GM21737 (cell line): ENCODE measurements around the gene GRIK5.

ENCODE experiments used
- ATAC-seq: cut with Tn5 transposase; IDR thresholded peaks from one replicate; pipeline ENCODE4 v1.9.1; 2021; ENCODE audit warnings: mild to moderate bottlenecking, moderate library complexity; ENCODE audit not compliant: unreplicated experiment

GRIK5 gene

DNA sequence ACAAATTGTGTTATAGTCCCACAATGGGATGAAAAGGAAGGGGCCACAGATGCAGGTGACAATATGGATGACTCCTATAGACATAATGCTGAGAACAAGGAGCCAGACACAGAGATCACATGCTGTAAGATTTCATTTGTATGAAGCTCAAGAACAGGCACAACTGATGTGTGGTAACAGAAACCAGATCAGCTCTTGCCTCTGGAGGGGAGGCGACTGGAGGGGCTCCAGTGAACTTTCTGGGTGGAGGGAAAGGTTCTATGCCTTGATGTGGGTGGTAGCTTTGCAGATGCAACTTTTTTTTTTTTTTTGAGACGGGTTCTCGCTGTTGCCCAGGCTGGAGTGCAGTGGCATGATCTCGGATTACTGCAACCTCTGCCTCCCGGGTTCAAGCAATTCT lies 104.9 kb downstream of the GRIK5 start:
- no peak for ATAC-seq

DNA sequence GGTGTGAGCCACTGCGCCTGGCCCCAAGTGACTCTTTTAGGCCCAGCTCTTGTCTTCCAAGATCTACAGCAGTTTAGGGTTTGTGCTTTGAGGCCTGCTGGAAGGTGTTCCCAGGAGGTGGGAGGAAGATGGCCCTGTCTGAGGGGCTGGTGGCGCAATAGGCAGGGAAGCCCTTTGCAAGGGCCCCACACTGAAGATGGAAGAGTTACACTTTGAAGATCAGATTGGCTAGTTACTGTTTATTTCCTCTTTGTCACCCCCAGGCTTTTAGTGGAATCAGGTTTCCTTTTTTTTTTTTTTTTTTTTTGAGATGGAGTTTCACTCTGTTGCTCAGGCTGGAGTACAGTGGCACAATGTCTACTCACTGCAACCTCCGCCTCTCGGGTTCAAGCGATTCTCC lies 109.0 kb downstream of the GRIK5 start:
- ATAC-seq = no peak

DNA sequence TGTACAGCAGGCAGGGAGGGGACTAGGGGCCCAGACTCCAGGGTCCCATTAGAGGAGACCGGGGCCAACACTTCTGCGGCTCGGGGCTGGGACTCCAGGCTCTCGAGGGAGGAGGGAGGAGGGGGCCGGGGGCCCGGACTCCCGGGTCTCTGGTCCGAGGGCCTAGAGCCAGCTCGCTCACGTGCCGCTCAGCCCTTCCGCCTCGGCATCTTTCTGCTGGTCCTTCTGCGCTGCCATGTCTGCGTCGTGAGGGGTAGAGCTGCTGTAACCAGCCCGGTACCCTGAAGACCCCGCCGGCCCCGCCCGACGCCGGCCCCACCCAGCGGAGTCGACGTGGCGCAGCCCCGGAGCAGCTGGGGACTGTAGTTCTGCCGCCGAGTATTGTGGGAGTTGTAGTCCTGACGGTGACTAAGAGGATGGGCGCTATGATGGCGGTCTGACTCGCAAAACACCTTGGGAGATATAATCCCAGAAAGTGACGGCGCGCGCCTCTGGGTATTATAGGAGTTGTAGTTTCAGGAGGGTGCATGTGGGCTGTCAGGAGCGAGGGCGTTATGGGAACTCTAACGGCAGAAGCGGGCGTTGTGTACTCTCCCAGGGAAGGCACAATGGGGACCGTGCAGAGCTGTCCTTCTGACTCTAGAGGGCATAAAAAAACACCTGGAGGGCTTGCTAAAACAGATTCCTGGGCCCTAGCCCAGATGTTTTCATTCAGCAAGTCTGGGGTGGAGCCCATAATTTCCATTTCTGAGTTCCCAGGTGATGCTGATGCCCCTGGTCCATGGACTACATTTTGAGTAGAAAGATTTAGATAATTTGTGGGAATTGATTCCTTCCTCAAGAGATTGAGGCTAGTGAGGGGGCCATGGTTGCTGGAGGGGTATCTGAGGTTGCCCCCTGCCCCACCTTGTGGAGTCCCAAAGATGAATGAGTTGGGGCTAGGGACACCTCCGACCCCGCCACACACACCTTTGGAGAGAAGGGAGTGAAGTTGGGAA lies 110.7 kb downstream of the GRIK5 start, which contains the start of gene RABAC1:
TSS of gene RABAC1 (minus strand) at position 266 of the 998 bp plus-strand sequence. CDS start at position 237, 29 bp downstream.
- peak; percentile 69 for ATAC-seq

DNA sequence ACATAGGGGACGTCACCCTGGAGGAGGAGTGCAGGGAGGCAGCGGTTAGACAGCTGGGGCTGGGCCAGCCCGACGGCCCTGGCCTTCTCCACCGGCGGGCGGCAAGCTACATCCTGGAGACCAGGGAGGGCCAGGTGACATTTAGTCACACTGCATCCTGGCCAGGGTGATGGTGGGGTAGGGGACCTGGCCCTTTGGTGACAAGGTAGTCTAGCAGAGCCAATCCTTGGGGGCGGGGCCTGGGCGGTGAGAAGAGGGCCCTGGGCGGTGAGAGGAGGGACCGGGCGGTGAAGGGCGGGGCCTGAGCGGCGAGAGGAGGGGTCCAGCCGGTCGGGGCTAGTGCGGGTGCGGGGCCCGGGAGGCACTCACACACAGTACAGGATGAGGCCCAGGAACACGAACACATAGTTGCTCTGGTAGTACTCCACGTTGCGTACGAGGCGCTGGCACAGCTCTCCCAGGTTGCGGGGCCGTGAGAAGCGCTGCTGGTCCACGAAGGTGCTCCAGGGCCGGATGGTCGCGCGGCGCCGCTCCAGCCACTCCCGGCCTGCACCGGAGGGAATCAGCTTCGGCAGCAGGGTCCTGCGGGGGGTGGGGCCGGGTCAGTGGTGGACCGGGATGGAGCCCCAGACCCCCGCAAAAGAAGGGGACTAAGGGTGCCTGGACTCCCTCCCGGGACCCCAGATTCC lies 111.5 kb downstream of the GRIK5 start:
- ATAC-seq = peak; percentile 51

DNA sequence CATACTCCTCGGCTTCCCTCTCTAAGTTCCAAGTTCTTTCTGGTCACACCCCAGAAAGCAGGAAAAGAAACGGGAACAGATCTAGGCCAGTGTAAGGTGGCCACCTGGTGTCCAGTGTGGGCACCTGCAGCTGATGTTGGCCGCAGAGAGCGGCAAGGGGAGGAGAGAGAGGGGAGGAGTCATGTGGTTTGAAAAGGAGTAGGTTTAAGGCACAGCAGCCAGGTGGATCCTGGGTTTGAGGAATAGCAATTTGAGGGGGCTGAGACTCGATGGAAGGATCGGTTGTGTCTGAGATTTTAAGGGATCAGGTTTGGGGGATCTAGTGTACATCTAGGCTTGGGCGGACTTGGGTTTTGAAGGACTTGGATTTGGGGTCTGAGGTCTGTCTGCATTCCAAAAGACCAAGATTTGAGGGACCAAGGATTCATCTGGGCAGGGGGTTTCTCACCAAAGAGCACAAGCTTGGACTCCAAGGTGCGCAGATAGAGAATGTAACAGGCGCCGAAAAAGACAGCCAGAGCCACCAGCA lies 112.1 kb downstream of the GRIK5 start:
- ATAC-seq = no peak

DNA sequence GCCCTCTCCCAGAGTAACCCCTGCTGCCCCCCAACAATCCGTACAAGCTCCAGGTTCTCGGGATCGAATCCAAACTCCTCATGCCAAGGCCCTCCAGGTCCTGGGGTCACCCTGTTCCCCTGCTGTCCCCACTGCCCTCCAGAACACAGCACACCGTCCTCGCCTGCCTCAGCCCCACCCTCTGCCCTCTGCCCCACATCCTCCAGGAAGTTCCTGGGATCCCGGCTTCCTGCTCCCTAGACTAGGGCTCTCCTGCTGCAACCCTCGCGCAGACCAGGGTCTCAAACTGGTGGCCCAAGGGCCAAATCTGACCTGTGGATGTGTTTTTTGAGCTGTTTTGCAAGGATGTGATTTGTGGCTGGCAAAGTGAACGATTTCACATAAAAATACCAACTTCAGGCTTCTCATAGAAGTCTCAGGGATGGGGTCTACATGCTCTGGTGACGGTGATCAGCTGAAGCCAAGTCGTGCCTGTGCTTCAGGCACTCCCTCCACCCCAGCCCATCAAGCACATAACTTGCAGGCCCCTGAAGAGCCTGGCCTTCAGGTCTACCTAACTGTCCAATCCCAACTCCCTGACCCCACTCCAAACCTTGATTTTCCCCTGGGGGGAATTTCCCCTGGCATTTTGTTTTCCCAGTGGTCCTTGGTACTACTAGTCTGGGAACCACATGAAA lies 112.7 kb downstream of the GRIK5 start:
- ATAC-seq = no peak

DNA sequence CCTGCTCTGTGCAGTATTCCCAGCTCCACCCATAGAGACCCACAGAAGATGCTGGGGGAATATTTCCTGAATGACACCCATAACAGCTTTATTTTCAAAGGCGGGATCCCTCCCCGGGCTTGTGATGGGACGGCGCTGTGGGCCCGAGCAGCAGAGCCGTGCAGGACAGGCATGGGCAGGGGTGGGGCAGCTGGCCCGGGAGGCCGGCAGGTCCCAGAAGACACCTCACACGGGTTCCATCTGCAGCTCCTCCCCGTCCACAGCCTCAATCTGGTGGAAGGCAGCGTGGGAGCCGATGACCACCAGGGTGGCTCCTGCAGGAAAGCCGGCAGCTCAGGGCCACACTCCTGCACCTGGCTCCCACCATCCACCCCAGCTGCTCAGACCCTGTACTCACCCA lies 113.4 kb downstream of the GRIK5 start:
- ATAC-seq = no peak

DNA sequence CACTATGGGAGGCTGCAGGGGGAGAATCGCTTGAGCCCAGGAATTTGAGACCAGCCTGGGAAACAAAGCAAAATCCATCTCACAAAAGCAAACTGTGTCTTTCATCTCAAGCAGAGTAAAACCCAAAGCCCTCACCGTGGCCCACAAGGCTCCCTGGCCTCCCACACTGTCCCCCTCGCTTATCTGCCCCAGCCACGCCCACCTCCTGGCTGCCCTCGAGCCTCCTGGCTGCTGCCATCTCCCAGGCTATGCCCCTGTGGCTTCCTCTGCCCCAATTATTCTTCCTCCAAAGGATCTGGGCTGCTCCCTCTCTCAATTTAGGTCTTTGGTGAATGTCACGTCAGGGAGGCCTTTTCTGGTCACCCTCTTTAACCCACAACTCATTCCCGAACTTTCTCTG lies 114.5 kb downstream of the GRIK5 start:
- ATAC-seq = no peak

DNA sequence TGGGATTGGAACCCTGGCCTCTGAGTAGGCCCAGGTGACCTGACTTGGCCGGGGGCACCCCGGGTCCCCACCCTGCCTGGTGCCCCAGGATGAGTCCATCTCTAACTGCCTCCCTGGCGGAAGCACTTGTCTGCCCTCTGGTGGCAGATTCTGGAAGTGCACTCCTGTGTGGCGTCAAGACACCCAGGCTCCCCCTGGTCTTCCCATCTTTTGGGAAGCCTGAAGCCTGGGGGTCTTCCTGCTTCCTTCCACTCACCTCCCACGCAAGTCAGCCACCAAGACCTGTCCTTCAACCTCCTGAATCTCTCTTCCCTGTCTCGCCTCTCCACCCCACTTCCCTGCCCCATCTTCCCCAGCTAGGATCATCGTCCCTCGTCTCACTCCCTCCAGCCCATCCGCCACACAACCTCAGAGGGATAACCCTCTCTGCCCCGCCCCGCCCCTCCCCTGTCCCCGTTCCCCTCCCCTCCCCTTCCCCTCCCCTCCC lies 118.3 kb downstream of the GRIK5 start:
- ATAC-seq = no peak
